ENCODE data around the gene DPPA2. TPM values are rescaled to one million over a fixed set of nuclear protein-coding genes. Genes with fewer than 3 reads are reported as not detected.

Gene DPPA2
- total RNA-seq: not detected

GRCh38 chr3:109316162-109316730 lies at the start of gene DPPA2:
TSS of gene DPPA2 (minus strand) at chr3:109316517. CDS start at chr3:109314542, 1,975 bp downstream.

GRCh38 chr3:109337393-109337792 lies 21.1 kb upstream of the DPPA2 start, which contains the start of gene DPPA4:
TSS of gene DPPA4 (minus strand) at chr3:109337546. CDS start at chr3:109337517, 29 bp downstream.

Small RNA genes within 50 kb of the gene (small RNA-seq; reads per million reads assigned to genes)
- 0 reads per million in 2 donors for gene AC124945.1
- gene RF00017: 0 reads per million in 2 donors

Other genes starting within 250 kb of the DPPA2 start
- gene MORC1, start 198.4 kb downstream of the DPPA2 start, total RNA-seq: under 1 TPM; under 0.01 to 0.34 TPM
- gene C3orf85, start 179.8 kb downstream of the DPPA2 start, total RNA-seq: not detected
- not detected for gene DPPA4, start 21.0 kb upstream of the DPPA2 start, total RNA-seq